Caco-2 (cell line): ENCODE data around the gene VSX1. TPM values are rescaled to one million over a fixed set of nuclear protein-coding genes. Genes with fewer than 3 reads are reported as not detected.

ENCODE experiments used
- BruUV-seq: library from RNA; stranded (reverse); fragments of 400-500 nt; replicated peaks from 2 replicates; lab custom pipeline; 2021; lab: Mats Ljungman, UMichigan
- CTCF ChIA-PET: fragments of 300-600 bp; sonication (Branson Sonifier 250); formaldehyde crosslinking; loops from one replicate; lab custom pipeline; 2022; ENCODE audit warnings: antibody characterized with exemption; lab: Charles Lee
- POLR2A ChIA-PET: fragments of 300-600 bp; sonication (Branson Sonifier 250); formaldehyde crosslinking; loops from one replicate; lab custom pipeline; 2022; ENCODE audit warnings: antibody characterized with exemption; lab: Charles Lee
- DNase-seq, 2 experiments: peaks; one replicate each; pipeline versions ENCODE4 v3.0.0 to v3.0.0-alpha.2; 2020 to 2022
- H3K27me3 ChIP-seq: replicated peaks from 2 replicates; pipeline ENCODE4 v1.6.0; 2011; ENCODE audit warnings: low read length; ENCODE audit not compliant: control insufficient read depth, insufficient read depth
- H3K36me3 ChIP-seq: 2 replicates; pipeline ENCODE4 v1.5.1; 2011; ENCODE audit warnings: low read length; ENCODE audit not compliant: control insufficient read depth, insufficient read depth
- H3K4me1 ChIP-seq: fragments of 250-450 bp; sonication (Bioruptor Pico); 2 replicates; pipeline ENCODE4 v1.5.1; 2020; ENCODE audit warnings: mild to moderate bottlenecking
- H3K4me3 ChIP-seq: 2 replicates; pipeline ENCODE4 v1.5.1; 2011; ENCODE audit warnings: low read depth, mild to moderate bottlenecking, control low read depth, low read length
- H3K9me3 ChIP-seq: fragments of 250-450 bp; sonication (Bioruptor Pico); 2 replicates; pipeline ENCODE4 v1.5.1; 2020; ENCODE audit warnings: mild to moderate bottlenecking, moderate library complexity
- H3K27ac Mint-ChIP-seq: one replicate; pipeline ENCODE4 v1.8.0; 2022; ENCODE audit warnings: mixed read lengths; ENCODE audit not compliant: unreplicated experiment
- H3K27me3 Mint-ChIP-seq: one replicate; pipeline ENCODE4 v1.8.0; 2022; ENCODE audit warnings: mixed read lengths; ENCODE audit not compliant: insufficient read depth, unreplicated experiment
- H3K36me3 Mint-ChIP-seq: one replicate; pipeline ENCODE4 v1.8.0; 2022; ENCODE audit warnings: mild to moderate bottlenecking, mixed read lengths; ENCODE audit not compliant: insufficient read depth, unreplicated experiment
- H3K4me1 Mint-ChIP-seq: one replicate; pipeline ENCODE4 v1.8.0; 2022; ENCODE audit warnings: low read depth, mixed read lengths; ENCODE audit not compliant: unreplicated experiment
- H3K4me3 Mint-ChIP-seq: one replicate; pipeline ENCODE4 v1.8.0; 2022; ENCODE audit warnings: mild to moderate bottlenecking, moderate library complexity, mixed read lengths; ENCODE audit not compliant: unreplicated experiment
- H3K9me3 Mint-ChIP-seq: one replicate; pipeline ENCODE4 v1.8.0; 2022; ENCODE audit warnings: mixed read lengths; ENCODE audit not compliant: unreplicated experiment
- intact Hi-C: fragments of 100-400 bp; cut with micrococcal nuclease; formaldehyde crosslinking; loops from one replicate; pipeline ENCODE4 v1.10.0; 2022; ENCODE audit not compliant: unreplicated experiment
- total RNA-seq: library from RNA; stranded (reverse); gene quantifications from 2 replicates; pipeline ENCODE4 v1.2.3, GENCODE V29; 2022
- TF ChIP-seq, protein P1 (sequence below), 2 experiments: fragments of 200-600 bp in 1 of 2; IDR thresholded peaks; 1 replicate in 1 of 2; 2 replicates in 1 of 2; pipeline versions ENCODE4 v1.5.1 to v1.8.0; 2011 to 2022; ENCODE audit warnings: antibody characterized with exemption in 1 of 2, control low read depth in 1 of 2, inconsistent platforms in 1 of 2, low read depth in 1 of 2, low read length in 1 of 2, mild to moderate bottlenecking in 1 of 2, moderate library complexity in 1 of 2; ENCODE audit not compliant: insufficient read depth in 1 of 2, severe bottlenecking in 1 of 2, unreplicated experiment in 1 of 2

VSX1 gene
- total RNA-seq, 1 experiment from 2014 or later: not detected

DNA sequence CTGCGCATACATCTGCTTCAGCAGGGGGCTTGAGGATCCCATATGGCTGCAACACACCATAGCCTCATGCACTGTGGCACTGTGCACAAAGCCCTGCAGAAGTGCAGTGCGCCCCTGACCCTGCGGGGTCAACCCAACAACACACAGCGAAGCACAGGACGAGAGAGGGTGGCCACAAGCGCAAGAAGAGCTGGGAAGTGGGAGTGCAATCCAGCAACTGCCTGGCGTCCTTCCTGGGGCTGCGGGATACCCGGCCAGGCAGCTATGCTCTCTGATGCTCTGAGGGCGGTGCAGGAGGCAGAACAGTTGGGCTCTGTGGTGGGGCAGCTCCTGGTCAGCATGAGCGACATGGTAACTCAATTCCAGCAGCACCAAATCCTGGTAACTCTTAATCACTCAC, 18.4 kb downstream of the VSX1 start:
- intact Hi-C loops: loop anchor here (10.0 kb wide), 1 partner anchor 181 kb away; the partner anchor contains the start of gene PYGB
- Mint-ChIP-seq H3K36me3 (no peaks in the 10 kb centered on the region), H3K27ac (peak overlapping the region; percentile 23), H3K4me1 (peaks cover 47% of the 10 kb centered on the region), H3K27me3 (no peaks in the 10 kb centered on the region), H3K4me3 (no peak overlapping the region), H3K9me3 (no peaks in the 10 kb centered on the region)
- BruUV-seq: no TSS peak
- H3K36me3 ChIP-seq: no peaks in the 10 kb centered on the region
- no peaks in the 10 kb centered on the region for H3K27me3 ChIP-seq
- DNase-seq: no peak
- H3K4me3 ChIP-seq: no peak overlapping the region
- TF ChIP-seq, protein P1, sequence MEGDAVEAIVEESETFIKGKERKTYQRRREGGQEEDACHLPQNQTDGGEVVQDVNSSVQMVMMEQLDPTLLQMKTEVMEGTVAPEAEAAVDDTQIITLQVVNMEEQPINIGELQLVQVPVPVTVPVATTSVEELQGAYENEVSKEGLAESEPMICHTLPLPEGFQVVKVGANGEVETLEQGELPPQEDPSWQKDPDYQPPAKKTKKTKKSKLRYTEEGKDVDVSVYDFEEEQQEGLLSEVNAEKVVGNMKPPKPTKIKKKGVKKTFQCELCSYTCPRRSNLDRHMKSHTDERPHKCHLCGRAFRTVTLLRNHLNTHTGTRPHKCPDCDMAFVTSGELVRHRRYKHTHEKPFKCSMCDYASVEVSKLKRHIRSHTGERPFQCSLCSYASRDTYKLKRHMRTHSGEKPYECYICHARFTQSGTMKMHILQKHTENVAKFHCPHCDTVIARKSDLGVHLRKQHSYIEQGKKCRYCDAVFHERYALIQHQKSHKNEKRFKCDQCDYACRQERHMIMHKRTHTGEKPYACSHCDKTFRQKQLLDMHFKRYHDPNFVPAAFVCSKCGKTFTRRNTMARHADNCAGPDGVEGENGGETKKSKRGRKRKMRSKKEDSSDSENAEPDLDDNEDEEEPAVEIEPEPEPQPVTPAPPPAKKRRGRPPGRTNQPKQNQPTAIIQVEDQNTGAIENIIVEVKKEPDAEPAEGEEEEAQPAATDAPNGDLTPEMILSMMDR (IDR thresholded peaks at IDR 0.05; ENCODE audit: insufficient read depth in 1 of 2, low read depth in 1 of 2, low read length in 1 of 2, severe bottlenecking in 1 of 2, unreplicated experiment in 1 of 2): no peak
- POLR2A ChIA-PET: no interaction called here
- H3K9me3 ChIP-seq: no peaks in the 10 kb centered on the region
- peaks cover 57% of the 10 kb centered on the region for H3K4me1 ChIP-seq
- CTCF ChIA-PET: no interaction called here

DNA sequence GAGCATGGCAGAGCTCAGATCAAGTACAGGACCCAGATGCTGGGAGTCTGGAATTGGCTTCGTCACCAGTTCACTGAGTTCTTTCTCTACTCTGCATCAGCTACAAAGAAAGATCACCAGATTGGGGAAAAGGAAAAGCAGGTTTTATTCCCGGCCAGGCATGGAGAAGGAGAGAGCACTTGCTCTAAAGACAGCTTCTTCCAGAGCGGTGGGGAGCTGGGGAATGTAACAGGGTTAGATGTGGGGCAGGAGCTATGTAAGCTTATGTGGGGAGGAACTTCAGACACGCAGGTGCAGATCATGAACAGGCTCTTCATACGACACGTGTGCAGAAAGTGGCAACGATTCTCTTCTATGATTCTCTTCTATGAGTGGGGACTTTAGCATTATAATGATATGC, 19.1 kb downstream of the VSX1 start:
- Mint-ChIP-seq H3K4me3 (no peak overlapping the region), H3K36me3 (no peaks in the 10 kb centered on the region), H3K27me3 (no peaks in the 10 kb centered on the region), H3K27ac (peak overlapping the region; percentile 23), H3K9me3 (no peaks in the 10 kb centered on the region), H3K4me1 (peaks cover 47% of the 10 kb centered on the region)
- intact Hi-C loops: loop anchor here (10.0 kb wide), 1 partner anchor 182 kb away; the partner anchor contains the start of gene PYGB
- no peak for DNase-seq
- Histone ChIP-seq H3K4me3 (no peak overlapping the region), H3K9me3 (no peaks in the 10 kb centered on the region), H3K27me3 (no peaks in the 10 kb centered on the region), H3K4me1 (peaks cover 60% of the 10 kb centered on the region), H3K36me3 (no peaks in the 10 kb centered on the region)
- ChIA-PET POLR2A (no interaction called here), CTCF (no interaction called here)
- TF ChIP-seq, protein P1 (IDR thresholded peaks at IDR 0.05; ENCODE audit: insufficient read depth in 1 of 2, low read depth in 1 of 2, low read length in 1 of 2, severe bottlenecking in 1 of 2, unreplicated experiment in 1 of 2): no peak
- no TSS peak for BruUV-seq

DNA sequence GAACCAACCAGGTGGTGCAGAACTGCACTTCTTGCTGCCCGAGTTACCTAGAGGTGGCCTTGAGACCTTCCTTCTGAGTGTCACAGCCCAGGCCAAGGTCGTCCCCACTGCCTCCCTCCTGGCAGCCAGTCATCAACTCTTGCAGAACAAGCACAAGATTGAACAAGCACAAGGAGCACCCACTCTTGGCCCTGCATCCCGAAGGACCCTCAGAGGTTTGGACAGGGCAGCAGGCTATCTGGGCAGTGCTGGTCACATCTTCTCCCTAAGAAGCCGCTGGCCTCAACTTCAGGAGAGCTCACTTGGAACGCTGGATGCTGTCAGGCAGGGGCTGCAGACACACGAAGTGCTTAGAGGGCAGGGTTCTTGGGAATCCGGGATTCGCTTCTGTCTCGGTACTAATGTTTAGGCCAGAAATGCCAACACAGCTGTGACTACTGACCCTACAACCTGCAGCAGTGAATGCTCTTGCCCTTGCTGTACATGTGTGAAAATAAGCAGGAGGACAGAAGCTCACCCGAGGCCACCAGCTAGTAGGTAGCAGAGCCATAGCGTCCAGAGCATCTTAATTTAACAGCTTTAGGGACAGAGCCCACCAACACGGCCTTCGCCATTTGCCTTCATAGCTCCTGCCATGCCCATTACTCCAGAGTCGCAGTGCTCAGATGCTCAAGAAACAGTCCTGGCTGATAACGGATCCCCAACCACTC, 20.0 kb downstream of the VSX1 start:
- TF ChIP-seq, protein P1 (IDR thresholded peaks at IDR 0.05; ENCODE audit: insufficient read depth in 1 of 2, low read depth in 1 of 2, low read length in 1 of 2, severe bottlenecking in 1 of 2, unreplicated experiment in 1 of 2): no peak

More for the DNA sequence above, 20.0 kb downstream of the VSX1 start:
- H3K4me3 Mint-ChIP-seq: no peak overlapping the region
- POLR2A ChIA-PET: interaction anchor here (0.5 kb wide), 1 partner anchor 65 kb away, joined by 3 read pairs; no protein-coding TSS in a partner anchor
- no TSS peak for BruUV-seq
- CTCF ChIA-PET: interaction anchor here (1.2 kb wide), 1 partner anchor 67 kb away, joined by 6 read pairs; no protein-coding TSS in a partner anchor
- Histone ChIP-seq H3K4me3 (no peak overlapping the region), H3K36me3 (no peaks in the 10 kb centered on the region), H3K27me3 (no peaks in the 10 kb centered on the region), H3K9me3 (no peaks in the 10 kb centered on the region), H3K4me1 (peaks cover 60% of the 10 kb centered on the region)
- intact Hi-C loops: loop anchor here (10.0 kb wide), 1 partner anchor 183 kb away; the partner anchor contains the start of gene PYGB
- peak overlapping the region; percentile 23 for H3K27ac Mint-ChIP-seq
- H3K27me3 Mint-ChIP-seq: no peaks in the 10 kb centered on the region
- no peaks in the 10 kb centered on the region for H3K36me3 Mint-ChIP-seq
- DNase-seq: no peak
- peaks cover 47% of the 10 kb centered on the region for H3K4me1 Mint-ChIP-seq
- H3K9me3 Mint-ChIP-seq: no peaks in the 10 kb centered on the region
